Endothelial cell of umbilical vein (primary cell): ENCODE data around the gene ASPHD2. TPM values are rescaled to one million over a fixed set of nuclear protein-coding genes. Genes with fewer than 3 reads are reported as not detected.
A peak's percentile ranks its signal among the peaks of the same experiment; 100 is the strongest.

ENCODE experiments used
- BruUV-seq: library from RNA; stranded (reverse); fragments of 400-500 nt; replicated peaks from 2 replicates; lab custom pipeline; 2021; lab: Mats Ljungman, UMichigan
- CTCF ChIA-PET: fragments of 300-600, 350-600 bp; sonication (Branson Sonifier 250); formaldehyde crosslinking; loops from one replicate; lab custom pipeline; 2021; ENCODE audit warnings: antibody characterized with exemption, inconsistent platforms; lab: Charles Lee
- POLR2A ChIA-PET: fragments of 300-600, 350-600 bp; sonication (Branson Sonifier 250); formaldehyde crosslinking; loops from one replicate; lab custom pipeline; 2021; ENCODE audit warnings: antibody characterized with exemption, inconsistent platforms; lab: Charles Lee
- DNase-seq: peaks from one replicate; pipeline ENCODE4 v3.0.0-alpha.2; 2011; ENCODE audit warnings: low read depth, low spot score
- FAIRE-seq: peaks from 2 replicates; lab custom pipeline; 2011; peaks lifted over from hg19 to GRCh38; lab: Jason Lieb, UNC
- H2AFZ ChIP-seq: 2 replicates; pipeline ENCODE4 v1.6.0; 2012; ENCODE audit warnings: low read depth, low read length, control low read depth, inconsistent platforms
- H3K27ac ChIP-seq: 2 replicates; pipeline ENCODE4 v1.5.1; 2011; ENCODE audit warnings: low read depth, mild to moderate bottlenecking, control low read depth, low read length, moderate library complexity; ENCODE audit not compliant: insufficient read depth
- H3K27me3 ChIP-seq, 2 experiments: 2 replicates each; pipeline versions ENCODE4 v1.6.0 to v1.6.1; 2011; ENCODE audit warnings: low read length in 2 of 2, mixed read lengths in 1 of 2; ENCODE audit not compliant: control insufficient read depth in 2 of 2, insufficient read depth in 2 of 2
- H3K36me3 ChIP-seq, 2 experiments: 2 replicates in 1 of 2; 3 replicates in 1 of 2; pipeline ENCODE4 v1.5.1; 2011; ENCODE audit warnings: low read length in 2 of 2, mild to moderate bottlenecking in 1 of 2, moderate library complexity in 1 of 2; ENCODE audit not compliant: control insufficient read depth in 2 of 2, insufficient read depth in 2 of 2; ENCODE audit errors: extremely low read depth in 1 of 2
- H3K4me1 ChIP-seq: 3 replicates; pipeline ENCODE4 v1.5.1; 2011; ENCODE audit warnings: mild to moderate bottlenecking, low read length; ENCODE audit not compliant: control insufficient read depth, insufficient read depth; ENCODE audit errors: extremely low read depth
- H3K4me2 ChIP-seq: 2 replicates; pipeline ENCODE4 v1.6.1; 2011; ENCODE audit warnings: low read length, control low read depth, mixed read lengths; ENCODE audit not compliant: insufficient read depth
- H3K4me3 ChIP-seq, 3 experiments: fragments of 200-600 bp in 1 of 3; sonication (generic), shearing (Covaris generic) in 1 of 3; replicated peaks in 1 of 3; 2 replicates each; pipeline ENCODE4 v1.5.1; 2011 to 2016; ENCODE audit warnings: control low read depth in 3 of 3, low read length in 3 of 3, mild to moderate bottlenecking in 2 of 3, inconsistent platforms in 1 of 3, low read depth in 1 of 3, moderate library complexity in 1 of 3; ENCODE audit not compliant: insufficient read depth in 1 of 3
- H3K79me2 ChIP-seq: 2 replicates; pipeline ENCODE4 v1.6.0; 2012; ENCODE audit warnings: low read length, inconsistent platforms; ENCODE audit not compliant: control insufficient read depth, insufficient read depth
- H3K9ac ChIP-seq: replicated peaks from 2 replicates; pipeline ENCODE3; 2011; ENCODE audit warnings: low read length, control low read depth; ENCODE audit not compliant: insufficient read depth; ENCODE audit errors: extremely low read depth
- H3K9me1 ChIP-seq: replicated peaks from 3 replicates; pipeline ENCODE4 v1.6.0; 2011; ENCODE audit warnings: mild to moderate bottlenecking, low read length; ENCODE audit not compliant: control insufficient read depth, insufficient read depth; ENCODE audit errors: extremely low read depth
- H3K9me3 ChIP-seq: replicated peaks from 2 replicates; pipeline ENCODE4 v1.5.1; 2012; ENCODE audit warnings: low read length, inconsistent platforms; ENCODE audit not compliant: control insufficient read depth, insufficient read depth
- H4K20me1 ChIP-seq: replicated peaks from 2 replicates; pipeline ENCODE3; 2011; ENCODE audit warnings: mild to moderate bottlenecking, low read length; ENCODE audit not compliant: control insufficient read depth, insufficient read depth; ENCODE audit errors: extremely low read depth
- CTCF ChIP-seq, 2 donors: IDR thresholded peaks; 1 replicate in 1 of 2; 2 replicates in 1 of 2; pipeline ENCODE4 v1.5.1; 2011; ENCODE audit warnings: low read length in 2 of 2, mild to moderate bottlenecking in 2 of 2, moderate library complexity in 2 of 2, control low read depth in 1 of 2, inconsistent platforms in 1 of 2, low read depth in 1 of 2; ENCODE audit not compliant: insufficient read depth in 1 of 2; ENCODE audit errors: extremely low read depth in 1 of 2
- EZH2 ChIP-seq: IDR thresholded peaks from 2 replicates; pipeline ENCODE4 v1.6.1; 2012; ENCODE audit warnings: borderline replicate concordance, low read depth, mild to moderate bottlenecking, moderate library complexity, low read length, inconsistent platforms; ENCODE audit not compliant: severe bottlenecking
- FOS ChIP-seq: IDR thresholded peaks from 2 replicates; pipeline ENCODE4 v1.6.1; 2011; ENCODE audit warnings: mild to moderate bottlenecking, low read length, moderate library complexity, borderline replicate concordance; ENCODE audit not compliant: insufficient read depth
- GATA2 ChIP-seq: IDR thresholded peaks from 2 replicates; pipeline ENCODE4 v1.7.0; 2011; ENCODE audit warnings: low read depth, mild to moderate bottlenecking, moderate library complexity, mixed read lengths, low read length; ENCODE audit not compliant: insufficient read length, insufficient read depth
- JUN ChIP-seq: IDR thresholded peaks from 2 replicates; pipeline ENCODE4 v1.6.1; 2011; ENCODE audit warnings: borderline replicate concordance, low read depth; ENCODE audit not compliant: insufficient read length, insufficient read depth
- MAX ChIP-seq: IDR thresholded peaks from 2 replicates; pipeline ENCODE4 v1.6.1; 2011; ENCODE audit not compliant: insufficient read depth, insufficient read length
- MYC ChIP-seq: IDR thresholded peaks from one replicate; pipeline ENCODE4 v1.6.1; 2011; ENCODE audit warnings: mild to moderate bottlenecking, low read depth, low read length
- POLR2A ChIP-seq: IDR thresholded peaks from 2 replicates; pipeline ENCODE4 v1.6.1; 2012; ENCODE audit warnings: low read depth, mild to moderate bottlenecking, control low read depth, low read length
- POLR2AphosphoS5 ChIP-seq: IDR thresholded peaks from 2 replicates; pipeline ENCODE4 v1.6.1; 2012; ENCODE audit warnings: low read depth, mild to moderate bottlenecking, control low read depth, low read length, moderate library complexity; ENCODE audit not compliant: insufficient read depth
- dilution Hi-C: fragments of 300-500 bp; cut with MboI; formaldehyde crosslinking; loops from one replicate; pipeline ENCODE4 v1.15.0; 2019; ENCODE audit warnings: low sequenced_read_pairs; ENCODE audit not compliant: extremely low pct_ligation_motif_present
- intact Hi-C: fragments of 100-400 bp; cut with micrococcal nuclease; formaldehyde crosslinking; loops from one replicate; pipeline ENCODE4 v1.10.0; 2022
- polyA plus RNA-seq, 4 experiments: library from polyadenylated mRNA; depleted of rRNA in 3 of 4; stranded (reverse) in 3 of 4; unstranded in 1 of 4; fragments of >200 nt; gene quantifications; 2 replicates each; pipeline versions ENCODE4 v1.2.1 to v1.2.3, GENCODE V29; 2011 to 2012; ENCODE audit warnings: missing spikeins in 1 of 4
- total RNA-seq: library from RNA; stranded (reverse); gene quantifications from 2 replicates; pipeline ENCODE4 v1.2.3, GENCODE V29; 2021

ASPHD2 gene
- total and polyA plus RNA-seq, 2 donors (not counting 3 experiments of a cell fraction or from before 2014, with no cell fraction given), result 4.8 to 5.5 TPM

- no peak overlapping the region for H3K27ac ChIP-seq
- no peak for DNase-seq
- H3K9me3 ChIP-seq, result no peaks in the 10 kb centered on the region
- intact Hi-C loops (no loop called here), dilution Hi-C loops (no loop called here)
- BruUV-seq, result no TSS peak
- no peaks in the 10 kb centered on the region for H3K4me1 ChIP-seq
- H3K4me3 ChIP-seq, result no peak overlapping the region
- ChIA-PET CTCF (no interaction called here), POLR2A (no interaction called here)
- no peak for FAIRE-seq
- H2AFZ ChIP-seq, result no peak overlapping the region
- H3K79me2 ChIP-seq, result no peaks in the 10 kb centered on the region
- TF ChIP-seq MAX (no peak), GATA2 (no peak), JUN (no peak), FOS (peak; percentile 39)
- no peak overlapping the region for H3K4me2 ChIP-seq
- H4K20me1 ChIP-seq, result no peaks in the 10 kb centered on the region
- no peaks in the 10 kb centered on the region for H3K36me3 ChIP-seq
- H3K27me3 ChIP-seq, result peaks cover 33 to 37% of the 10 kb centered on the region in 2 experiments
- H3K9me1 ChIP-seq, result no peaks in the 10 kb centered on the region
- no peak overlapping the region for H3K9ac ChIP-seq
Observed at GRCh38 chr22:26416670-26417276, 12.3 kb upstream of the ASPHD2 start.

- H3K9me1 ChIP-seq, result no peaks in the 10 kb centered on the region
- TF ChIP-seq MYC (no peak), CTCF (IDR thresholded peaks at IDR 0.05; ENCODE audit: extremely low read depth in 1 of 2, insufficient read depth in 1 of 2, low read depth in 1 of 2, low read length in 2 of 2) (no peak), POLR2A (no peak), POLR2AphosphoS5 (no peak), GATA2 (no peak), FOS (no peak), JUN (no peak), EZH2 (no peak), MAX (no peak)
- ChIA-PET CTCF (interaction anchor here (1.4 kb wide), 1 partner anchor 50 kb away, joined by 3 read pairs; no protein-coding TSS in a partner anchor), POLR2A (no interaction called here)
- intact Hi-C loops, result no loop called here
- no peak overlapping the region for H3K9ac ChIP-seq
- peaks cover 30 to 37% of the 10 kb centered on the region in 2 experiments for H3K27me3 ChIP-seq
- H3K36me3 ChIP-seq, result no peaks in the 10 kb centered on the region
- no peaks in the 10 kb centered on the region for H3K9me3 ChIP-seq
- DNase-seq (no peak), FAIRE-seq (no peak)
- H3K79me2 ChIP-seq, result no peaks in the 10 kb centered on the region
- BruUV-seq, result no TSS peak
- H3K27ac ChIP-seq, result no peak overlapping the region
- H4K20me1 ChIP-seq, result no peaks in the 10 kb centered on the region
- no peak overlapping the region for H3K4me2 ChIP-seq
- no peak overlapping the region for H2AFZ ChIP-seq
- dilution Hi-C loops, result no loop called here
- no peak overlapping the region for H3K4me3 ChIP-seq
- no peaks in the 10 kb centered on the region for H3K4me1 ChIP-seq
Observed at GRCh38 chr22:26417406-26417805, 11.7 kb upstream of the ASPHD2 start.
